H7 (cell line): ENCODE data around the gene CD244. TPM values are rescaled to one million over a fixed set of nuclear protein-coding genes. Genes with fewer than 3 reads are reported as not detected.
A peak's percentile ranks its signal among the peaks of the same experiment; 100 is the strongest.
"Not testable (repeated sequence)": the region's sequence is repeated elsewhere in the genome, so short reads cannot be mapped to it uniquely, and the experiment has no call there.

Source experiments
- DNase-seq: peaks from one replicate; pipeline ENCODE4 v3.0.0; 2012
- H3K27me3 ChIP-seq: 2 replicates; pipeline ENCODE4 v1.6.0; 2011; ENCODE audit warnings: mild to moderate bottlenecking, low read length; ENCODE audit not compliant: control insufficient read depth, insufficient read depth
- H3K36me3 ChIP-seq: replicated peaks from 2 replicates; pipeline ENCODE4 v1.5.1; 2011; ENCODE audit warnings: low read length; ENCODE audit not compliant: control insufficient read depth, insufficient read depth
- H3K4me3 ChIP-seq: 2 replicates; pipeline ENCODE4 v1.5.1; 2011; ENCODE audit warnings: low read depth, mild to moderate bottlenecking, control low read depth, low read length, moderate library complexity; ENCODE audit not compliant: insufficient read depth
- total RNA-seq: library from RNA; depleted of rRNA; stranded (reverse); fragments of >200 nt; shearing (Covaris generic); gene quantifications from 2 replicates; pipeline ENCODE4 v1.2.3, GENCODE V29; 2014

Gene CD244
- total RNA-seq, 1 experiment from 2014 or later = not detected

DNA sequence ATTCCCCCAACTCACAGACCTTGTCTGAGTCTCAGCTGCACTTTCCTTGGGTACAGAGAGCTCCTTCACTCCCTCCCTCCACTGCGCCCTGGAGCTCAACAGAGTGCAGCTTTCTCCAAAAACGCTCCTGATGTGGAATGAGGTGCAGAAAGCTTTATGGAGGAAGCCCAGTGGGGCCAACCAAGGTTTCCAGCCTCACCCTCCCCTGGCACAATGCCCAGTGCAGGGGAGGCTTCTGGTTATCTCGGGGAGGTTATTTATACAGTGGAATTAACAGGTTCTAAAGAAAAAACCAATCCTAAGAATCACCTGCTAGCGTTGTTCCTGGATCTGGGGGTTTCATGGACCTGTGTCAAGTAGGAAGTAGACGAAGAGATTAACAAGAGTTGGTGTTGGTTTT lies 22.4 kb upstream of the CD244 start, which contains the start of gene ITLN1:
TSS of gene ITLN1 (minus strand) at position 139 of the 400 bp plus-strand sequence. CDS start 303 bp downstream, outside the sequence.
- H3K36me3 ChIP-seq = no peaks in the 10 kb centered on the region
- DNase-seq = no peak
- H3K4me3 ChIP-seq = no peak within 1 kb of the TSS
- no peaks in the 10 kb centered on the region for H3K27me3 ChIP-seq

DNA sequence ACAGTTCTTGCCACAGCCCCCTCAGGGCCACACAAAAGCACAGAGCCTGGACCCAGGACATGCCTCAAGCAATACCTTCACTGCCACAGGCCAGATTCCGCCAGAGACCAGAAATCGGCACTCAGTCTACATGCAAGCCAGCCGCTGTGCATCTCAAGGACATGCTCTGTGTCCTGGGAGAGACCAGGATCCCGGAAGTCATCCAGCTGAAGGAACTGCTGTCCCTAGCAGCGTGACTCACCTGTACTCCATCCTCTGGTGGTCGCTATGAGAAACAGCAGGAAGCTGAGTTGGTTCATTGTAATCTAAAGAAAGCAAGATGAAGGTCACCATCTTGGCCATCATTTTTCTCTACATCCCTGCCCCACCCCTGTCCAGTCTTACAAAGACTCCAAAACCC lies 21.9 kb upstream of the CD244 start:
- no peaks in the 10 kb centered on the region for H3K36me3 ChIP-seq
- no peaks in the 10 kb centered on the region for H3K27me3 ChIP-seq
- H3K4me3 ChIP-seq = no peak overlapping the region
- DNase-seq = peak; percentile 53

DNA sequence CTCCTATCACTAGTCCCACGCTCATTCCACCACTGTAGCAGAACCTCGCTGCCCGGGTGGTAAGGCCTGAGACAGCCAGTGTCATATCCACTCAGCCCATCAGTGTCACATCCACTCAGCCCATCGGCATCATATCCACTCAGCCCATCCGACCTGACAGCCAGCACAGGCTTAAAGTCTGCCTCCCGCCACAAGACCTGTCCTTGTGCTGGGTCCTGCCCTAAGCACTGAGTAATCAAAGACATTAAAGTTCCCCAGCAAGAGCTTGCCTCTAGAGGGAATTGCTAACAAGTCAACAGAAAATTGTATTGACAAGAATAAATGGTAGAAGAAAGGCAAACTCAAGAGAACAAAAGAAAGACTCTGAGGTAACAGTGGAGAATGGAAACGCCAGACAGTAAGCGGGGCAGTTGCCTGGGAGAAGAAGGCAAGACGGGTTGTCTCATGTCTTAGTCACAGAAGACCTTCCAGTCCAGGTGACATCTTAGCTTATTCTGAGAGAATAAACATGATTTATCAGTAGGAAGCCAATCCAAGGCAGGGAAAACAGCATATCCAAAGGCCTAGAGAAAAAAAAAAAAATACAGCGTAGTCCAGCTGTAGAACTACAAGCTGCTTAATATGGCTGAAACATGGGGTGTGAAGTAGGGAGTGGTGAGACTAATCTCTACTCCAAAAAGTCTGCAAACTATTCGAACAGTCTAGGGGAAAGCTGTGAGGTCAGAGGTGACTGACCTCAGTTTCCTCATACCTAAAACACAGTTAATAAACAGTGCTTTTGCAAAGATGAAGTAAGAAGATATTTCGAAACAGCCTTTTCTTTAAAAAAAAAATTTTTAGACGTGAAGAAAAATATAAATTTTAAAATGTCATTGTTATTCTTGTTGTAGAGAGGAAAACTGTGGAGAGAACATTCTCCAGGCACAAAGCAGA lies 21.2 kb upstream of the CD244 start:
- DNase-seq = no peak
- no peaks in the 10 kb centered on the region for H3K27me3 ChIP-seq
- H3K36me3 ChIP-seq = no peaks in the 10 kb centered on the region
- H3K4me3 ChIP-seq = no peak overlapping the region

DNA sequence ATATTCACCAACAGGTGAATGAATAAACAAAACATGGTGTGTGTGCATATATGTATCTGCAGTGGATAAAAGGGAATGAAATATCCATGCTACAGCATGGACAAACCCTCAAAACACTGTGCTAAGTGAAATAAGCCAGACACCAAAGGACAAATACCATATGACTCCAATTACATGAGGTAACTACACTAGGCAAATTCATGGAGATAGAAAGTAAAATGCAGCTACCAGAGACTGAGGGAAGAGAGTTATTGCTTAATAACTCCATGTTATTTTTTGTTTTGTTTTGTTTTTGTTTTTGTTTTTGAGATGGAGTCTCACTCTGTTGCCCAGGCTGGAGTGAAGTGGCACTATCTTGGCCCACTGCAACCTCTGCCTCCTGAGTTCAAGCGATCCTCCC lies 19.9 kb upstream of the CD244 start:
- no peak for DNase-seq
- H3K27me3 ChIP-seq = no peaks in the 10 kb centered on the region
- H3K36me3 ChIP-seq = no peaks in the 10 kb centered on the region
- H3K4me3 ChIP-seq = no peak overlapping the region

DNA sequence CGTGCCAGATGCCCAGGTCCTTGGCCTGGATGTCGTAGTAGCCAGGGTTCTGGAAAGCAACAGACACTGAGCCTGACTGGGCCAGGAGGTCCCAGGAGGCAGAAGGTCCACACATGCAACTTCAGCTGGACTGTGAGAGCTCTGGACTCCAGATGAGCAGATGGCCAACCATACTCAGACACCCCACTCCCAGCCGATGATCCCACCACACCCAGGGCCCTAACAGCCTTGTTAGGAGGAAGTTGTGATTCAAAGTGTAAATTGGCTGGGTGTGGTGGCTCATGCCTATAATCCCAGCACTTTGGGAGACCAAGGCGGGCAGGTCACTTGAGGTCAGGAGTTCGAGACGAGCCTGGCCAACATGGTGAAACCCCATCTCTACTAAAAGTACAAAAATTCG lies 18.6 kb upstream of the CD244 start:
- DNase-seq, H3K27me3 ChIP-seq, H3K36me3 ChIP-seq, H3K4me3 ChIP-seq: not testable (repeated sequence)

DNA sequence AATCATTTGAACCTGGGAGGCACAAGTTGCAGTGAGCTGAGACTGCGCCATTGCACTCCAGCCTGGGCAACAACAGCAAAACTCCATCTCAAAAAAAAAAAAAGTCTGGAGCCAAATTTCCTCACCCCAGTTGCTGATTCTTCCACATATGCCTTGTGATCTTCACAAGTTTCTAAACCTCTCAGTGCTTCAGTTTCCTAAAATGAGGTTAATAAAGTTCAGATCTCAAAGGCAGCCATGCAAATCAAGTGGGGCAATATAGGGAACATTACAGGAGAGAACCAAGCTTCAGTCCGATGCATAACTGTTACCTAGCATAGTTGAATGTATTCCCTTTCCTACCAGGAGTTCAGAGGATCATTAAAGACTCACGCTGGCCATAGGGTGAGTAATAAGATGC lies 17.5 kb upstream of the CD244 start:
- no peaks in the 10 kb centered on the region for H3K36me3 ChIP-seq
- no peak overlapping the region for H3K4me3 ChIP-seq
- no peaks in the 10 kb centered on the region for H3K27me3 ChIP-seq
- no peak for DNase-seq

DNA sequence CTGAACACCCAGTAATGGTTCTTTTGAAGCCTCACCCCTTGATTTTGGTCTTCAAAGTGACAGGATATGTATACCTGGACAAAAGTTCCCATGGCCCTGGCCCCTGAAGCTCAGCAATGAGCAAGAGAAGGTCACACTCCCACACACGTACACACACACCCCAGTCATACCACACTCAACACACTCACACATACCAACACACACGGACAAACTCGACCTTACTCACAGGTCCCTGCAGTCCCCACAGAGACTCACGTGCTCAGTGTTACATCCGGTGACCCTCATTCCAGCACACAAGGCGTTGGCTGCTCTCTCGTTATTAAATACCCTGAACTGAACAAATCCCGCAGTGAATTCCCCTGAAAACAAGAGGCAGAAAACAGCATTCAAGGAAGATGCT lies 16.4 kb upstream of the CD244 start:
- H3K36me3 ChIP-seq = no peaks in the 10 kb centered on the region
- no peak overlapping the region for H3K4me3 ChIP-seq
- DNase-seq = no peak
- H3K27me3 ChIP-seq = no peaks in the 10 kb centered on the region; the same call in 1 of the 2 replicates

DNA sequence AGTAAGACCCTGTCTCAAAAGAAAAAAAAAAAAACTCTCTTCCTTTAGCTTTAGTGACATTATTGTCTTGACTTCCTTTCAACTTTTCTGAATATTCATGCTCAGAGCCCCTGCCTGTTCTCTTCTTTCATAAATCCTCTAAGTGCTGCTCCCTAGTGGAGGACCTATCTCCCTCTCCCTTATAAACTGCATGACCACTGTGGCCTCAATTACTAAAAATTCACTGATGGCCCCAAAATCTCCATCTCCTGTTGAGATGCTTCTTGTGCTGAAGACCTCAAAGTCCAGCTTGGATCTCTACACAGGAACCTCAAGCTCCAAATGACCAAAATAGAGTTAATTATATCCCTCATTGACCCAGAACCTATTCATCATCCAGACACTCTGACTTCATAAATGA lies 14.5 kb upstream of the CD244 start:
- Histone ChIP-seq H3K27me3 (no peaks in the 10 kb centered on the region; the same call in 1 of the 2 replicates), H3K4me3 (no peak overlapping the region), H3K36me3 (no peaks in the 10 kb centered on the region)
- DNase-seq = peak; percentile 52

DNA sequence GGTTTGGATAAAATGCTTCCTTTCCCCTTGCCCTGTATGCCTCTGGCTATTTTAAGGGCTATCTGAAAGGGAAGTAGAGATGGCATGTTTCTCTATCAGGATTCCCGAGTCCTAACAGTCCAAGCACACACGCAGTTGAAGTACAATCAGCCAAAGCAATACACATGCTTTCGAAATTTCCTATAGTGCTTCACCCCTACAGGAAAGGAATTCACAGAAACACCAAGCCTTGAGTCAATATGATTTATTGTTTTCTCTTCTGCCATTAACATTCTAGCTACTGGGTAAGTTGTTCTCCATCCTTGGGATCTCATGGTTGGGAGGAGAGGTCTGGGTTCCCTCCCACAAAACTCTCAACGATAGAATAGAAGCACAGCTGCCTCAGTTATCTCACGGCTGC lies 13.6 kb upstream of the CD244 start:
- DNase-seq = no peak
- no peaks in the 10 kb centered on the region for H3K36me3 ChIP-seq
- H3K27me3 ChIP-seq = no peaks in the 10 kb centered on the region; the same call in 1 of the 2 replicates
- H3K4me3 ChIP-seq = no peak overlapping the region

DNA sequence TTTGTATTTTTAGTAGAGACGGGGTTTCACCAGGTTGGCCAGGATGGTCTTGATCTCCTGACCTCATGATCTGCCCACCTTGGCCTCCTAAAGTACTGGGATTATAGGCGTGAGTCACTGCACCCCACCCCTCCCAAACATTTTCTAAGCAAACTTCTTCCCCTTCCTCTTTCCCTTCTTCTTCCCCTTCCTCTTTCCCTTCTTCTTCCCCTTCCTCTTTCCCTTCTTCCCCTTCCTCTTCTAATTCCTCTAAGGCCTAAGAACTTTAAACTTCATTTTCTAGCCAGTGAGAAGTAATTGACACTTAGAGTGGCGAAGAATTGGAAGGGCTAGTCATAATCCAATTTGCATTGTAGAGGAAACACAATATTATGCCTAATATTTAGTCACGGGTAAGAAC lies 12.9 kb upstream of the CD244 start:
- not testable (repeated sequence) for H3K4me3 ChIP-seq, H3K36me3 ChIP-seq, H3K27me3 ChIP-seq, DNase-seq

DNA sequence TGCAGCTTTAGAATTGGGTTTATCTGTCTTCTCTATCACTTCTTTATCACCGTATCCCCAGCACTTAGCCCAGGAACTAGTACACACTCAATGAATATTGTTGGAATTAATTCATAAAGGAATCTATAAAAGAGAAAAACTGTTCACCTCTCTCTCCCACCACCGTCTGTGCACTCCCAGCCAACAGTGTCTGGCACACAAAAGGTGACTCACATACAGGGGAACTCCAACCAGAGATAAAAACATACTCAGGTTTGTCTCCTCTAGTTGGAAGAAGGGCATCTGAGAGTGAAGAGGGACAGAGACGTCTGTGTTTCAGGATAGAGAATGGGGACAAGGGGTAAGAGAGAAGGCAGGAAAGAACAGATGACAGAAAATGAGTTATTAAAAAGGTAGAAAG lies 12.2 kb upstream of the CD244 start:
- Histone ChIP-seq H3K27me3 (no peaks in the 10 kb centered on the region; the same call in 1 of the 2 replicates), H3K36me3 (no peaks in the 10 kb centered on the region), H3K4me3 (no peak overlapping the region)
- DNase-seq = no peak

DNA sequence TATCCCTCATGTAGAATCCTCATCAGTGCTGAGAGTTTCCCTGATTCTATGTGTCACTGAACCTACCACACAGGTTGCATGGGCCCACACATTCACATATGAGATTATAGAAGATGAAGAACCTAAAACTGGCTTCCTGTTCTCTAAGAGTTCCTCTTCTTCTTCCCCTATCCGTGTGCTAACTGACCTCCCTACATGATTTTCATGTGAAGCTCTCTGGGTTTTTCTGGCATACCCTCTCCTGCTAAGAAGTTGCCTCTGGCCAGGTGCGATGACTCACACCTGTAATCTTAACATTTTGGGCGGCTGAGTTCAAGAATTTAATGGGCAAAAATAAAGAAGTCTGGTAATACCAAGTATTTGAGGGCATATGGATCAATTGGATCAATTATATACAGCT lies 5.5 kb upstream of the CD244 start:
- no peak for DNase-seq
- H3K27me3 ChIP-seq = no peaks in the 10 kb centered on the region
- no peak overlapping the region for H3K4me3 ChIP-seq
- H3K36me3 ChIP-seq = no peaks in the 10 kb centered on the region

DNA sequence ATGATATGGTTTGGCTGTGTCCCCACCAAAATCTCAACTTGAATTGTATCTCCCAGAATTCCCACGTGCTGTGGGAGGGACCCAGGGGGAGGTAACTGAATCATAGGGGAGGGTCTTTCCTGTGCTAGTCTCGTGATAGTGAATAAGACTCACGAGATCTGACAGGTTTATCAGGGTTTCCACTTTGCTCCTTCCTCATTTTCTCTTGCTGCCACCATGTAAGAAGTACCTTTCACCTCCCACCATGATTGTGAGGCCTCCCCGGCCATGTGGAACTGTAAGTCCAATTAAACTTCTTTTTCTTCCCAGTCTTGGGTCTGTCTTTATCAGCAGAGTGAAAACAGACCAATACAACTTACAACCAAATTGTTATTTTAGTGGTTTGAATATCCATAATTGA lies 5.0 kb upstream of the CD244 start:
- H3K27me3 ChIP-seq, H3K36me3 ChIP-seq, H3K4me3 ChIP-seq, DNase-seq: not testable (repeated sequence)

DNA sequence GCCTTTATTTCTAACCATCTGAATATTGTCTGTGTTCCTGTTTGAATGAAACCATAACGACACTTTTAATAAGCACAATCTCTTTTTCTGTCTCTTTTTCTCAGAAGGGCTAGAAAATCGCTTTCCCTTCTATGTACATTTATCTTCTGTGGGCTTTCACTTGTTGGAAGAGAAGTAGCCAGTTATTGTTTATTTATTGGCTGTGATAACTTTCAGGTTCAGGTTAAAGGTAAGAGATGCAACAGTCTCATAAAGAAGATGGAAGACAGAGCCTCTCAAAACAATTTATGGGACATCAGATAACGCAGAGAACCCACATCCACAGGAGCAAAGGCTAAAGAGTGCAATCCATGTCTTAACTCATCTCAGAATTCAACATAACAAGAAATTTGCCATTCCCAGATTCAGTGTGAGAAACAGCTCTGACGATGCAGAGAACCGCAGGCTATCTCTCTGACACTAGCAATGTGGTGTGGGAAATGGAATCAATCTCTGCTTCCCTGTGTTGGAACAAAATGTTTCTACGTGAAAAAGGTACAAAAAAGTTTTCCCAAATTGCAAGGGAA lies 4.1 kb upstream of the CD244 start:
- no peak overlapping the region for H3K4me3 ChIP-seq
- no peak for DNase-seq
- H3K27me3 ChIP-seq = no peaks in the 10 kb centered on the region
- no peaks in the 10 kb centered on the region for H3K36me3 ChIP-seq

DNA sequence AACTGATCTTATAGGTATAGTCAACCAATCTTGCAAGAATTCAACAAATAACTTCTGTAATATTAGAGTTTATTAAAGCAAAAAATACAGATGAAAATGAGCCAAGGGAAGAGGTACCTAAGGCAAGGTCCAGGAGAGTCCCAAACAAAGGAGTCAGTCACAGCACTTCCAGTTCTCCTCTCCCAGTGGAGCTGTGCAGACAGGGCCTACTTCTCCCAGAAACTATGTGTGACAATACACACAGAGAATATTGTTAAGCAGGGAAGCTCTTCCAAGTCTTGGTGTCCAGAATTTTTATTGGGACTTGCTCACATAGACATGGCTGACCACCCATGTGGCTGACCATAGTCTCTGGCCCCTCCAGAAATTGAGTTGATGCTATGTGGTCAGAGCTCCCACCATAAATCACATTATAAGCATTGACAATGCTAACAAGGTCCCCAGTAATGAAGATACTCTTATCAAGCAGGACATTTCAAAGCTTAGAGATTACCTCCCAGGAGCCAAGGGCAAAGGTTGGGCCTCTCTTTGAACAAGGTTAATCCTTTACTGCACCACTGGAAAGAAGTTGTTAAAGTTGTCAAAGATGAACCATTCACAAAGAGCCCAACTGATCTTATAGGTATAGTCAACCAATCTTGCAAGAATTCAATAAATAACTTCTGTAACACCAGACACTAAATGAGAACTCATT lies 3.5 kb upstream of the CD244 start:
- Histone ChIP-seq H3K36me3 (no peaks in the 10 kb centered on the region), H3K27me3 (no peaks in the 10 kb centered on the region), H3K4me3 (no peak overlapping the region)
- no peak for DNase-seq
